WTC11 (cell line): ENCODE measurements around the gene WWP2.
"Not testable (repeated sequence)": the region's sequence is repeated elsewhere in the genome, so short reads cannot be mapped to it uniquely, and the experiment has no call there.

Source experiments
- NR2C2 ChIP-seq: sonication (generic); formaldehyde crosslinking; IDR thresholded peaks from 2 replicates; pipeline ENCODE4 v1.8.0; 2022; ENCODE audit warnings: mild to moderate bottlenecking, missing genetic modification reagents
- TF ChIP-seq, protein P1 (sequence below): fragments of 200-600 bp; IDR thresholded peaks from 2 replicates; pipeline ENCODE4 v1.8.0; 2022; ENCODE audit warnings: antibody characterized with exemption

GRCh38 chr16:69815216-69815883 lies 53.2 kb downstream of the WWP2 start:
- TF ChIP-seq, protein P1, sequence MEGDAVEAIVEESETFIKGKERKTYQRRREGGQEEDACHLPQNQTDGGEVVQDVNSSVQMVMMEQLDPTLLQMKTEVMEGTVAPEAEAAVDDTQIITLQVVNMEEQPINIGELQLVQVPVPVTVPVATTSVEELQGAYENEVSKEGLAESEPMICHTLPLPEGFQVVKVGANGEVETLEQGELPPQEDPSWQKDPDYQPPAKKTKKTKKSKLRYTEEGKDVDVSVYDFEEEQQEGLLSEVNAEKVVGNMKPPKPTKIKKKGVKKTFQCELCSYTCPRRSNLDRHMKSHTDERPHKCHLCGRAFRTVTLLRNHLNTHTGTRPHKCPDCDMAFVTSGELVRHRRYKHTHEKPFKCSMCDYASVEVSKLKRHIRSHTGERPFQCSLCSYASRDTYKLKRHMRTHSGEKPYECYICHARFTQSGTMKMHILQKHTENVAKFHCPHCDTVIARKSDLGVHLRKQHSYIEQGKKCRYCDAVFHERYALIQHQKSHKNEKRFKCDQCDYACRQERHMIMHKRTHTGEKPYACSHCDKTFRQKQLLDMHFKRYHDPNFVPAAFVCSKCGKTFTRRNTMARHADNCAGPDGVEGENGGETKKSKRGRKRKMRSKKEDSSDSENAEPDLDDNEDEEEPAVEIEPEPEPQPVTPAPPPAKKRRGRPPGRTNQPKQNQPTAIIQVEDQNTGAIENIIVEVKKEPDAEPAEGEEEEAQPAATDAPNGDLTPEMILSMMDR: not testable (repeated sequence)
- TF ChIP-seq NR2C2 (CRISPR knock-in tag): not testable (repeated sequence)
